ENCODE data around the gene FAM89A. TPM values are rescaled to one million over a fixed set of nuclear protein-coding genes. Genes with fewer than 3 reads are reported as not detected.

The FAM89A gene
- total and polyA plus RNA-seq, 9 of the 15 experiments (the other 6 are each of a cell fraction or from before 2014, with no cell fraction given) = 8.7 to 66.2 (median 43.3) TPM

DNA sequence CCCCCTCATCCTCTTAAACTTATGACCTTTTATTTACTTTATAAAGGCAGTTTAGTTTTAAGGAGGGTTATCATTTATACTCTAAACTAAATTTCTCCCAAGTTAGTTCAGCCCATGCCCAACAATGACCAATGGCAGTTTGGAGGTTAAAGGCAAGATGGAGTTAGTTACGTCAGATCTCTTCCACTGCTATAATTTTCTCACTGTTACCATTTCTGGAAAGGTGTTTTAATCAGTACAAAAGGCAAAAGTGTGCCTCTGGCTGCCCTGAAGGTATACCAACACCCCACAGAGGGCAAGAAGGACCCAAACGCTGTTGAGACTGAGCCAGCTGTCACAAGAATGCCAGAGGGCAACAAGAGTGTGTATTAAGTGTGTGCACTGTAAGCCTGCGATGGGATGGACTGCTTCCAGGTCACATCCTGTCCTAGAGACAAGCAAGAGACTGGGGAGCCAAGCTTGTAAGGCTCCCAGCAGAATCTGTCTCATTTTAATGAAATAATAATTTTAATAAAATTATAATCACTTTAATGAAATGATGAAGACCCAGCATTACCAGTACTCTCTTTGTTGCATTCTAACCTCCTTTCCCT is 32.5 kb upstream of the FAM89A start (continued):
- TF ChIP-seq ZNF79 (CRISPR knock-in tag; IDR thresholded peaks at IDR 0.05; ENCODE audit: low read depth) = peak; percentile 85
- TF ChIP-seq BCLAF1 (IDR thresholded peaks at IDR 0.05; ENCODE audit: borderline replicate concordance in 1 of 2, control insufficient read depth in 1 of 2, low read depth in 2 of 2, low read length in 1 of 2) = no peak
- TF ChIP-seq ESRRB (CRISPR knock-in tag; IDR thresholded peaks at IDR 0.05; ENCODE audit: borderline replicate concordance) = no peak
- no peak for TF ChIP-seq TAF15 (IDR thresholded peaks at IDR 0.05; ENCODE audit: low read depth, low read length)
- peak; percentile 97 for TF ChIP-seq ZNF668 (CRISPR knock-in tag; IDR thresholded peaks at IDR 0.05)
- peak; percentile 79 for TF ChIP-seq ZNF324 (CRISPR knock-in tag; IDR thresholded peaks at IDR 0.05)
- no peak for TF ChIP-seq ZNF146 (CRISPR knock-in tag; IDR thresholded peaks at IDR 0.05; ENCODE audit: unreplicated experiment)
- TF ChIP-seq L3MBTL2 (IDR thresholded peaks at IDR 0.05) = no peak
- TF ChIP-seq, protein P1, sequence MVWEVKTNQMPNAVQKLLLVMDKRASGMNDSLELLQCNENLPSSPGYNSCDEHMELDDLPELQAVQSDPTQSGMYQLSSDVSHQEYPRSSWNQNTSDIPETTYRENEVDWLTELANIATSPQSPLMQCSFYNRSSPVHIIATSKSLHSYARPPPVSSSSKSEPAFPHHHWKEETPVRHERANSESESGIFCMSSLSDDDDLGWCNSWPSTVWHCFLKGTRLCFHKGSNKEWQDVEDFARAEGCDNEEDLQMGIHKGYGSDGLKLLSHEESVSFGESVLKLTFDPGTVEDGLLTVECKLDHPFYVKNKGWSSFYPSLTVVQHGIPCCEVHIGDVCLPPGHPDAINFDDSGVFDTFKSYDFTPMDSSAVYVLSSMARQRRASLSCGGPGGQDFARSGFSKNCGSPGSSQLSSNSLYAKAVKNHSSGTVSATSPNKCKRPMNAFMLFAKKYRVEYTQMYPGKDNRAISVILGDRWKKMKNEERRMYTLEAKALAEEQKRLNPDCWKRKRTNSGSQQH (CRISPR knock-in tag; IDR thresholded peaks at IDR 0.05) = peak; percentile 69
- no peak for TF ChIP-seq CHCHD3 (CRISPR knock-in tag; IDR thresholded peaks at IDR 0.05)
- TF ChIP-seq, protein P2, sequence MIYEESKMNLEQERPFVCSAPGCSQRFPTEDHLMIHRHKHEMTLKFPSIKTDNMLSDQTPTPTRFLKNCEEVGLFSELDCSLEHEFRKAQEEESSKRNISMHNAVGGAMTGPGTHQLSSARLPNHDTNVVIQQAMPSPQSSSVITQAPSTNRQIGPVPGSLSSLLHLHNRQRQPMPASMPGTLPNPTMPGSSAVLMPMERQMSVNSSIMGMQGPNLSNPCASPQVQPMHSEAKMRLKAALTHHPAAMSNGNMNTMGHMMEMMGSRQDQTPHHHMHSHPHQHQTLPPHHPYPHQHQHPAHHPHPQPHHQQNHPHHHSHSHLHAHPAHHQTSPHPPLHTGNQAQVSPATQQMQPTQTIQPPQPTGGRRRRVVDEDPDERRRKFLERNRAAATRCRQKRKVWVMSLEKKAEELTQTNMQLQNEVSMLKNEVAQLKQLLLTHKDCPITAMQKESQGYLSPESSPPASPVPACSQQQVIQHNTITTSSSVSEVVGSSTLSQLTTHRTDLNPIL (CRISPR knock-in tag; IDR thresholded peaks at IDR 0.05) = peak; percentile 79; the same call in 1 of the 2 replicates
- TF ChIP-seq ZNF696 (CRISPR knock-in tag; conservative IDR thresholded peaks at IDR 0.05) = no peak
- TF ChIP-seq ZNF121 (CRISPR knock-in tag; conservative IDR thresholded peaks at IDR 0.05) = no peak
- no peak for TF ChIP-seq TARDBP (IDR thresholded peaks at IDR 0.05)
- TF ChIP-seq, protein P3, sequence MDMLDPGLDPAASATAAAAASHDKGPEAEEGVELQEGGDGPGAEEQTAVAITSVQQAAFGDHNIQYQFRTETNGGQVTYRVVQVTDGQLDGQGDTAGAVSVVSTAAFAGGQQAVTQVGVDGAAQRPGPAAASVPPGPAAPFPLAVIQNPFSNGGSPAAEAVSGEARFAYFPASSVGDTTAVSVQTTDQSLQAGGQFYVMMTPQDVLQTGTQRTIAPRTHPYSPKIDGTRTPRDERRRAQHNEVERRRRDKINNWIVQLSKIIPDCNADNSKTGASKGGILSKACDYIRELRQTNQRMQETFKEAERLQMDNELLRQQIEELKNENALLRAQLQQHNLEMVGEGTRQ (CRISPR knock-in tag; IDR thresholded peaks at IDR 0.05) = no peak
- TF ChIP-seq ZNF212 (CRISPR knock-in tag; IDR thresholded peaks at IDR 0.05) = peak; percentile 86
- TF ChIP-seq DIDO1 (tag; IDR thresholded peaks at IDR 0.05; ENCODE audit: low read depth) = peak; percentile 69
- no peak for TF ChIP-seq YBX1 (IDR thresholded peaks at IDR 0.05)
- no peak for TF ChIP-seq ZNF431 (CRISPR knock-in tag; IDR thresholded peaks at IDR 0.05)
- TF ChIP-seq, protein P4, sequence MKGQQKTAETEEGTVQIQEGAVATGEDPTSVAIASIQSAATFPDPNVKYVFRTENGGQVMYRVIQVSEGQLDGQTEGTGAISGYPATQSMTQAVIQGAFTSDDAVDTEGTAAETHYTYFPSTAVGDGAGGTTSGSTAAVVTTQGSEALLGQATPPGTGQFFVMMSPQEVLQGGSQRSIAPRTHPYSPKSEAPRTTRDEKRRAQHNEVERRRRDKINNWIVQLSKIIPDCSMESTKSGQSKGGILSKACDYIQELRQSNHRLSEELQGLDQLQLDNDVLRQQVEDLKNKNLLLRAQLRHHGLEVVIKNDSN (CRISPR knock-in tag; IDR thresholded peaks at IDR 0.05) = no peak
- TF ChIP-seq SETDB1 (IDR thresholded peaks at IDR 0.05; ENCODE audit: low read length) = no peak
- TF ChIP-seq FUS (optimal IDR thresholded peaks at IDR 0.05; ENCODE audit: low read depth, low read length) = no peak

Measured in K562 (cell line).